GM21367 (cell line): ENCODE data around the gene BRMS1.

Experiments used
- ATAC-seq: cut with Tn5 transposase; IDR thresholded peaks from one replicate; pipeline ENCODE4 v1.9.1; 2021; ENCODE audit not compliant: unreplicated experiment

BRMS1 gene

GRCh38 chr11:66287889-66288670 is 56.8 kb downstream of the BRMS1 start:
- ATAC-seq: no peak
